A673 (cell line): ENCODE measurements around the gene SHISAL1. TPM values are rescaled to one million over a fixed set of nuclear protein-coding genes. Genes with fewer than 3 reads are reported as not detected.

ENCODE experiments used
- BruUV-seq: library from RNA; stranded (reverse); fragments of 400-500 nt; replicated peaks from 2 replicates; lab custom pipeline; 2021; lab: Mats Ljungman, UMichigan
- CTCF ChIA-PET: fragments of 300-600 bp; sonication (Branson Sonifier 250); formaldehyde crosslinking; loops from one replicate; lab custom pipeline; 2022; ENCODE audit warnings: antibody characterized with exemption; lab: Charles Lee
- POLR2A ChIA-PET: fragments of 300-600 bp; sonication (Branson Sonifier 250); formaldehyde crosslinking; loops from one replicate; lab custom pipeline; 2022; ENCODE audit warnings: antibody characterized with exemption; ENCODE audit not compliant: low non-redundant PET; lab: Charles Lee
- DNase-seq: peaks from one replicate; pipeline ENCODE4 v3.0.0-alpha.2; 2015; ENCODE audit warnings: low spot score
- H3K27ac ChIP-seq: fragments of 200-600 bp; sonication (generic); 2 replicates; pipeline ENCODE4 v1.5.1; 2016; ENCODE audit warnings: mixed run types, low read depth, mild to moderate bottlenecking, mixed read lengths, antibody characterized with exemption, low read length; ENCODE audit not compliant: poor library complexity, severe bottlenecking
- H3K27me3 ChIP-seq: fragments of 200-600 bp; sonication (generic); replicated peaks from 2 replicates; pipeline ENCODE4 v1.6.1; 2017; ENCODE audit warnings: mixed run types, low read depth, mild to moderate bottlenecking, mixed read lengths, antibody characterized with exemption, low read length; ENCODE audit not compliant: insufficient read depth, poor library complexity
- H3K36me3 ChIP-seq: fragments of 200-600 bp; sonication (generic); 2 replicates; pipeline ENCODE4 v1.6.1; 2016; ENCODE audit warnings: mixed run types, mild to moderate bottlenecking, mixed read lengths, antibody characterized with exemption, low read length; ENCODE audit not compliant: insufficient read depth, poor library complexity, severe bottlenecking
- H3K4me1 ChIP-seq: fragments of 200-600 bp; sonication (generic); 2 replicates; pipeline ENCODE4 v1.6.1; 2017; ENCODE audit warnings: mixed run types, mild to moderate bottlenecking, mixed read lengths, antibody characterized with exemption, low read length; ENCODE audit not compliant: insufficient read depth, poor library complexity, severe bottlenecking
- H3K4me3 ChIP-seq: fragments of 200-600 bp; sonication (generic); 2 replicates; pipeline ENCODE4 v1.5.1; 2016; ENCODE audit warnings: low read depth, mixed run types, mild to moderate bottlenecking, mixed read lengths, low read length; ENCODE audit not compliant: poor library complexity, severe bottlenecking
- H3K9me3 ChIP-seq: fragments of 200-600 bp; sonication (generic); 2 replicates; pipeline ENCODE4 v1.6.1; 2016; ENCODE audit warnings: mixed run types, low read depth, mild to moderate bottlenecking, mixed read lengths, antibody characterized with exemption, low read length; ENCODE audit not compliant: poor library complexity, severe bottlenecking
- CTCF ChIP-seq: fragments of 300-800, 200-600 bp; sonication (generic); conservative IDR thresholded peaks from 2 replicates; pipeline ENCODE4 v1.5.1; 2017; ENCODE audit warnings: low read depth, mild to moderate bottlenecking, antibody characterized with exemption, low read length, moderate library complexity, mixed read lengths
- EZH2 ChIP-seq: fragments of 200-600 bp; sonication (generic); IDR thresholded peaks from 2 replicates; pipeline ENCODE4 v1.6.1; 2017; ENCODE audit warnings: borderline replicate concordance, low read depth, mild to moderate bottlenecking, mixed read lengths, antibody characterized with exemption, low read length; ENCODE audit not compliant: poor library complexity, severe bottlenecking
- intact Hi-C: fragments of 100-400 bp; cut with micrococcal nuclease; formaldehyde crosslinking; loops from one replicate; pipeline ENCODE4 v1.10.0; 2022; ENCODE audit not compliant: unreplicated experiment
- total RNA-seq: library from RNA; stranded (reverse); gene quantifications from 2 replicates; pipeline ENCODE4 v1.2.3, GENCODE V29; 2021

SHISAL1 gene
- total RNA-seq, 1 experiment from 2014 or later, result 1.8 TPM

- Histone ChIP-seq H3K4me1 (no peaks in the 10 kb centered on the region), H3K9me3 (no peaks in the 10 kb centered on the region), H3K36me3 (no peaks in the 10 kb centered on the region), H3K27ac (no peak overlapping the region), H3K27me3 (no peaks in the 10 kb centered on the region), H3K4me3 (no peak overlapping the region)
- TF ChIP-seq EZH2, result no peak
- no peak for TF ChIP-seq CTCF
- intact Hi-C loops, result no loop called here
- CTCF ChIA-PET, result no interaction called here
- POLR2A ChIA-PET, result no interaction called here
- DNase-seq, result no peak
- no TSS peak for BruUV-seq
Observed at GRCh38 chr22:44207981-44208317, 104.8 kb downstream of the SHISAL1 start.

- no peaks in the 10 kb centered on the region for H3K4me1 ChIP-seq
- no peaks in the 10 kb centered on the region for H3K27me3 ChIP-seq
- BruUV-seq, result no TSS peak
- H3K27ac ChIP-seq, result no peak overlapping the region
- DNase-seq, result no peak
- H3K9me3 ChIP-seq, result no peaks in the 10 kb centered on the region
- TF ChIP-seq EZH2 (no peak), CTCF (no peak)
- no peak overlapping the region for H3K4me3 ChIP-seq
- H3K36me3 ChIP-seq, result no peaks in the 10 kb centered on the region
- intact Hi-C loops, result no loop called here
- CTCF ChIA-PET, result no interaction called here
- POLR2A ChIA-PET, result no interaction called here
Observed at GRCh38 chr22:44207173-44207980, 105.4 kb downstream of the SHISAL1 start.

- ChIA-PET POLR2A (no interaction called here), CTCF (no interaction called here)
- TF ChIP-seq CTCF (no peak), EZH2 (no peak)
Observed at GRCh38 chr22:44206696-44207095, 106.1 kb downstream of the SHISAL1 start.

More at GRCh38 chr22:44206696-44207095, 106.1 kb downstream of the SHISAL1 start:
- no peak for DNase-seq
- intact Hi-C loops, result no loop called here
- no peak overlapping the region for H3K27ac ChIP-seq
- H3K27me3 ChIP-seq, result no peaks in the 10 kb centered on the region
- H3K4me3 ChIP-seq, result no peak overlapping the region
- no TSS peak for BruUV-seq
- no peaks in the 10 kb centered on the region for H3K36me3 ChIP-seq
- no peaks in the 10 kb centered on the region for H3K4me1 ChIP-seq
- H3K9me3 ChIP-seq, result no peaks in the 10 kb centered on the region
